HG03175 (cell line): ENCODE results near the gene ZNF275.
"Not testable (repeated sequence)": the region's sequence is repeated elsewhere in the genome, so short reads cannot be mapped to it uniquely, and the experiment has no call there.

Experiments
- ATAC-seq: cut with Tn5 transposase; IDR thresholded peaks from one replicate; pipeline ENCODE4 v1.9.1; 2021; ENCODE audit warnings: mild to moderate bottlenecking, moderate library complexity; ENCODE audit not compliant: unreplicated experiment

Gene ZNF275

GRCh38 chrX:153353416-153353815 lies 19.5 kb downstream of the ZNF275 start:
- no peak for ATAC-seq

GRCh38 chrX:153357877-153358276 lies 23.9 kb downstream of the ZNF275 start:
- no peak for ATAC-seq

- ATAC-seq, result no peak
Observed at GRCh38 chrX:153361781-153362397, 27.9 kb downstream of the ZNF275 start.

- ATAC-seq, result no peak
Observed at GRCh38 chrX:153365670-153366069, 31.7 kb downstream of the ZNF275 start.

- no peak for ATAC-seq
Observed at GRCh38 chrX:153366119-153366518, 32.2 kb downstream of the ZNF275 start.

GRCh38 chrX:153366878-153367538 lies 33.1 kb downstream of the ZNF275 start:
- no peak for ATAC-seq

GRCh38 chrX:153370293-153371055 lies 36.5 kb downstream of the ZNF275 start:
- no peak for ATAC-seq

GRCh38 chrX:153371256-153371655 lies 37.3 kb downstream of the ZNF275 start:
- no peak for ATAC-seq

- ATAC-seq, result no peak
Observed at GRCh38 chrX:153372949-153373348, 39.0 kb downstream of the ZNF275 start.

GRCh38 chrX:153374426-153374825 lies 40.5 kb downstream of the ZNF275 start:
- ATAC-seq, result no peak

GRCh38 chrX:153375571-153375970 lies 41.6 kb downstream of the ZNF275 start:
- ATAC-seq, result no peak

- ATAC-seq, result no peak
Observed at GRCh38 chrX:153377727-153378126, 43.8 kb downstream of the ZNF275 start.

- ATAC-seq, result no peak
Observed at GRCh38 chrX:153378607-153379006, 44.7 kb downstream of the ZNF275 start.

- no peak for ATAC-seq
Observed at GRCh38 chrX:153379508-153379907, 45.6 kb downstream of the ZNF275 start.

- ATAC-seq, result no peak
Observed at GRCh38 chrX:153379971-153380581, 46.1 kb downstream of the ZNF275 start.

GRCh38 chrX:153380691-153381090 lies 46.7 kb downstream of the ZNF275 start:
- ATAC-seq, result no peak

GRCh38 chrX:153381684-153382532 lies 48.0 kb downstream of the ZNF275 start:
- ATAC-seq, result no peak

- ATAC-seq, result no peak
Observed at GRCh38 chrX:153382563-153383482, 48.9 kb downstream of the ZNF275 start.

- ATAC-seq, result no peak
Observed at GRCh38 chrX:153384390-153384789, 50.4 kb downstream of the ZNF275 start.

GRCh38 chrX:153384973-153385372 lies 51.0 kb downstream of the ZNF275 start:
- ATAC-seq, result not testable (repeated sequence)
